Spinal cord (tissue), 10 donors: ENCODE data around the gene DVL2. TPM values are rescaled to one million over a fixed set of nuclear protein-coding genes. Genes with fewer than 3 reads are reported as not detected.

ENCODE experiments used
- DNase-seq, 6 donors: peaks; one replicate each; pipeline versions ENCODE4 v3.0.0 to v3.0.0-alpha.2; 2013 to 2015; ENCODE audit warnings: low spot score in 6 of 6, low read depth in 4 of 6
- H3K27ac ChIP-seq: one replicate; pipeline ENCODE4 v1.5.1; 2013; ENCODE audit warnings: low read depth, low read length, control low read depth
- H3K27me3 ChIP-seq: one replicate; pipeline ENCODE4 v1.6.1; 2013; ENCODE audit warnings: low read length; ENCODE audit not compliant: control insufficient read depth, insufficient read depth
- H3K36me3 ChIP-seq: one replicate; pipeline ENCODE4 v1.6.1; 2013; ENCODE audit warnings: low read length; ENCODE audit not compliant: control insufficient read depth, insufficient read depth
- H3K4me1 ChIP-seq: one replicate; pipeline ENCODE4 v1.6.1; 2013; ENCODE audit warnings: low read length; ENCODE audit not compliant: control insufficient read depth, insufficient read depth
- H3K4me3 ChIP-seq: one replicate; pipeline ENCODE4 v1.5.1; 2013; ENCODE audit warnings: low read depth, low read length, control low read depth
- H3K9me3 ChIP-seq: one replicate; pipeline ENCODE4 v1.6.1; 2013; ENCODE audit warnings: low read length; ENCODE audit not compliant: control insufficient read depth, insufficient read depth
- WGBS: methylation state at CpG from one replicate; pipeline ENCODE4 v1.1.5; 2013; ENCODE audit warnings: missing lambda C conversion rate; ENCODE audit not compliant: insufficient coverage; 5-methylcytosine and 5-hydroxymethylcytosine counted together
- polyA plus RNA-seq, 2 donors: library from polyadenylated mRNA; unstranded; fragments of 120-200 nt; gene quantifications; one replicate each; pipeline ENCODE4 v1.2.1, GENCODE V29; 2013; ENCODE audit not compliant: insufficient read length in 2 of 2
- total RNA-seq, 2 donors: library from RNA; depleted of rRNA in 1 of 2; stranded (reverse); fragments of 120-200 nt in 1 of 2; fragments of >200 nt in 1 of 2; gene quantifications; one replicate each; pipeline versions ENCODE4 v1.2.3 to v1.2.4, GENCODE V29; 2013 to 2014
- donor health status: healthy.

Gene DVL2
- total and polyA plus RNA-seq, 4 donors = 31.7 to 59.7 (median 47.2) TPM

DNA sequence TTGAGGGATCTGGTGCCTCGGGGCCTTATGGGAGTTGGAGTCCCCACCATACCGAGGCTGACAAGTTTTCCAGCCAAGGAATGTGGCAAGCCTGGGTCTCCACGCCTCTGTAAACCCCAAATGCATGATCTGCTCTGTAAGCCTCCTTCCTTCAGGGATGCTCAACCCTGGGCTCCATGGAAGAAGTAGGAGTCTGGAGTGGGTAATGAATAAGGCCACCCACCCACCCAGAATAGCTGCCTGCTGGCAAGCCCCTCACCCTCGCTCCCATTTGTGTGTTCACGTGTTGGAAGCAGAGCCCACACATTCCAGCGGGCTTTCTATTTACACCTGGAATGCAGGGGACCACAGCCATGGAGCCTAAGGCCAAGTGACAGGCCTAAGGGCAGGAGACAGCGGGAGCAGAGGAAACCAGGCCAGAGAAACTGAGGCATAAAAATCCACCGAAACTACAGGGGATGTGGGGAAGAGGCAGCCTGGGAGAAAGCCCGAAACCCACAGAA lies 19.1 kb downstream of the DVL2 start:
- Histone ChIP-seq H3K27ac (peak overlapping the region; percentile 99), H3K4me1 (peaks cover 85% of the 10 kb centered on the region)

DNA sequence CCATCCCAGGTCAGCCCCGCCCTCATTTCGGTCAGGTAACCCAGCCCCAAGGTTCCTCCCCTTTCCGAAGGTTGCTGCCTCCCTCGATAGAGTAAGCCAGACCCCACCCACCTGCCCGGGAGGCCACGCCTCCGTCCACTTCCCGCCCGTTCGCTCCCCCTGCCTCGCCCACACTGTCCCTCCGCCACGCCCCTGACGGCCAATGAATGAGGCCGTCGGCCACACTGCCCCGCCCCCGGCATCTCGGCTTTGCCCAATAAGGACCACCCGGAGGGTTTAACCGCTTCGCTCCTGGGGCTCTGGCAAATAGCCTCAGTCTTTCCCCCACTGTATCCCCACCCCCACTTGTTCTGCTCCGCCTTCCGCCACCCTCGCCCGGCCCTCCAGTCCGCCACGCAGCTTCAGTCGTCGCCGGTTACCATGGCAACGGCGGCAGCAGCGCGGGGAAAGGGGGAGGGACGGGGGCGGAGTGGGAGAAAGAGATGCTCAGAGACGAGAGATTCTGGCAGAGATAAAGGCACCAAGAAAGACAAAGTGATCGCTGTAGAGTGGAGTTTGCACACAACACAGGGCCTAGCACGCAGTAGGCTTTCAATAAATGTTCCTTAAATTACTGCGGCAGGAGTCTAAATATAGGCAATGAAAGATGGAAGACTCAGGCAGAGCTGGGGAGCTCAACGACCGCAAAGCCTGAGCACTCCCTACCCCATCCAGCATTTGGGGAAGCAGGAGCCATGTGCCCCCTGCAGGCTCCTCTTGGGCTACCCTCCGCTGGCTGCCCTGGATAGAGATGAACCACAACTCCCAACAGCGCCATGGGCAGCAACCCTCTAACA lies 19.8 kb downstream of the DVL2 start:
- no peaks in the 10 kb centered on the region for H3K9me3 ChIP-seq
- H3K4me1 ChIP-seq = peaks cover 81% of the 10 kb centered on the region

More for the DNA sequence above, 19.1 kb downstream of the DVL2 start:
- DNase-seq = peak in 2 of 6 donors; percentile 80 to 85
- H3K4me3 ChIP-seq = peak overlapping the region; percentile 72
- no peaks in the 10 kb centered on the region for H3K27me3 ChIP-seq
- no peaks in the 10 kb centered on the region for H3K36me3 ChIP-seq
- 0% methylated on average over 6 of the region's 9 CpGs for WGBS
- H3K9me3 ChIP-seq = no peaks in the 10 kb centered on the region

DNA sequence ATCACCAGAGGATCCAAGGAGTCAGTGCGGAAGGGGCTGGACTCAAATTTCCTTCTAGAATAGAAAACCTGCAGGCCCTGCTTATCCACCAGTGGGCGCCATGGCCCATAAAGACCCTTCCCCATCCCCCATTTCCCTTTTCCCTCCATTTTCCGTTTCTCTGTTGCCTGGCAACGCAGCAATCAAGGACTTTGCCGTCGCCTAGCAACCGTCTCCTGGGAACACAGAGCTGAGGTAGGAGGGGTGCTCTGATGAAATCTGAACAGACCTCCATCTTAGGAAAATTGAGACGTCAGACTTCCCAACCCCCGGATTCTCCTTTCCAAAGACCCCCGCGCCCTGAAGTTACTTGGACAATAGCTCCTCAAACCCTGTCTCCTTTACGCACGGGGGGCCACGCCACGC lies 20.4 kb downstream of the DVL2 start:
- Histone ChIP-seq H3K36me3 (peaks cover 4% of the 10 kb centered on the region), H3K27me3 (no peaks in the 10 kb centered on the region), H3K4me1 (peaks cover 80% of the 10 kb centered on the region), H3K27ac (peak overlapping the region; percentile 99), H3K9me3 (no peaks in the 10 kb centered on the region), H3K4me3 (peak overlapping the region; percentile 72)
- whole genome bisulfite sequencing = 0% methylated on average over 9 of the region's 15 CpGs
- DNase-seq = peak in 5 of 6 donors; percentile 93 to 100 (median 98)

More for the DNA sequence above, 19.8 kb downstream of the DVL2 start:
- Histone ChIP-seq H3K27ac (peak overlapping the region; percentile 99), H3K36me3 (no peaks in the 10 kb centered on the region), H3K27me3 (no peaks in the 10 kb centered on the region), H3K4me3 (peak overlapping the region; percentile 72)
- DNase-seq = peak; percentile 91 to 100 (median 98)
- WGBS = 0% methylated on average over 36 of the region's 45 CpGs

DNA sequence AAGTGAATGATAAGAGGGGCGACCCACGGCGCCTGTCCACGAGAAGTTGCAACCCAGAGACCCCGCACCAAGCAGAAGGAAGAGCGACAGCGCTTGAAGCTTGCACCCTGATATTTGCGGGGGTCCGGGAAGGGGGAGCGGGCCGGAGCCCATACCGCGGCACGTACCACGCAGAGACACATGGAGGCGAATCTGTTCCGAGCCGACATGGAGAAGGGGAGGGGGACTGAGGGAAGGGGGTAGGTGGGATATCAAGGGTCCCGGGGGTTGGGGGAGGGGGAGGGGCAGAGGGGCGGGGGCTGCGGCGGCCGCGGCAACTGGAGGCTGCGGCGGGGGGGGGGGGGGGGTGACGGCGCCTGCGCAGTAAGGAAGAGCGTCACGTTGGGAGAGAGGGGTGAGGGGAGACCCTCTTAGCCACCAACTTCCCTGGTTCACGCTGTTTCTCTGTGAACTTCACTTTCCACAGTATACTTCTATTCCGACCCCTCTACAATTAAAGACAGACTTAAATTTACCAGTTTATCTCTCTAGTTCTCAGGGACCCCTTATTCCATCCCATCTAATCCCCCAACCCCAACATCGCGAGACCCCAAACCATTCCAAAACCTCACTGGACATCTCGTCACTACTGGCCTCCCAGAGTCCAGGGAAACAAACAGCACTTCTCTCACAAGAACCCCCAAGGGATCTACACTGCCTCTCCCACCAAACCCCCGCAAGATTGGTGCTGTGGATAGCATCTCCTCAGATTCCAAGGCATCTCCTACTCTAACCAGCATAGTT lies 22.6 kb downstream of the DVL2 start:
- WGBS = 15% methylated on average over 15 of the region's 37 CpGs
- H3K27ac ChIP-seq = no peak overlapping the region
- no peaks in the 10 kb centered on the region for H3K9me3 ChIP-seq
- peak overlapping the region; percentile 14 for H3K4me3 ChIP-seq
- no peaks in the 10 kb centered on the region for H3K27me3 ChIP-seq
- H3K4me1 ChIP-seq = peaks cover 82% of the 10 kb centered on the region
- peaks cover 20% of the 10 kb centered on the region for H3K36me3 ChIP-seq
- peak in 1 of 6 donors; percentile 71 for DNase-seq

DNA sequence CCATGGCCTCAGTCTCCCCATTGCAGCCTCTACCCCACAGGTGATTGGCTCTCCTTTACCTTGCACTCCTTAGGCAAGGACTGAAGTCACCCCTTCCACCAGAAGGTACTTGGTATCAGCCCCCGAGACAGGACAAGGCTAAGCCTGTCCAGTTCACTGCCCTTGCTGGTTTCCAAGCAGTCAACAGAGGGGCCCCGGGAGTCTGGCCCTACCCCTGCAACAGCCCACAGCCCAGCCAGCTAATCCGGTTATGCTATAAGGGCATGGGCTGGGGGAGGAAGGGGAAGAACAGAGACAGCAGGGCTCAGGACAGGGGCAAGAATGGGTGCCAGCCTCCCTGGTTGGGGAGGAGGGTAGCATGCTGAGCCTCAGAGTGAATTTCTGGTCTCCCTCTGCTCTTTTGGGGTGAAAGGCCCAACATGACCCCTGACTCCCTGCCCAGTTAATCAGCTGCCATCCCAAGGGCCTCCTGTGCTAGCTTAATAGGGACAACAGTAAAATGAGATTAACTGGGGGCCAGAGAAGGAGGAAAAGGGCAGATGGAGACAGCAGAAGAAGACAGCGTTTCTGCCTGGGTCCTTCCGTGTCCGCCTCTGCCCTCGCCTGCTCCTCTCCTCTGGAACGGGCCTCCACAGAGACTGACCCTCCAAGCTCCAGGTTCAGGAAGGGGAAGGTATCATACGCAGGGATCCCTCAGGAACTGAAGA lies 25.4 kb downstream of the DVL2 start:
- Histone ChIP-seq H3K36me3 (peaks cover 26% of the 10 kb centered on the region), H3K27me3 (no peaks in the 10 kb centered on the region), H3K27ac (no peak overlapping the region), H3K4me1 (peaks cover 82% of the 10 kb centered on the region), H3K4me3 (no peak overlapping the region), H3K9me3 (no peaks in the 10 kb centered on the region)
- no peak for DNase-seq
- WGBS = 80% methylated on average over 7 of the region's 9 CpGs

DNA sequence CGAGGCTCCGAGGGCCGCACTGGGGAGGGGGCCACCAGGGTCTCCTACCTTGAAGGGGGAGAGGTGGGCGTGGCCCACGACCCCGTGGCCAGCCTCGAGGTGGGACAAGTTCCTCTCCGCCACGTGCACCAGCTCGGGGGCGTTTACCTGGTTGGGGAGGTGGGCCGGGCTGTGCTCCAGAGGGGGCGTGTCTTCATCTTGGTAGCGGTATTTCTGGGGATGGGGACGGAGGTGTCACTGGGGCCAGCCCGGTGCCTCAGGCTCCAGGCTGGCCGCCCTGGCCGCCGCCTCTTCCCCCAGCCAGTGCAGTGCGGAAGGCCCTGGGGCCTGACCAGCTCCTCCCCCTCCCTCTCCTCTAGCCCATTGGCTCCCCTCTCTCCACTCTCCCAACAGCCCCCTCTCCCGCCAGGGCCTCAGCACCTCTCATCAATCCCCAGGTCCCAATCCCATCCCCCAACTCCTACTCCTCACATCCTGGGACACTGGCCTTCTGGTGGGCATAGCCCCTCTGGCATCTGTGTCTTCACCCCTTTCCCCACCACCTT lies 26.2 kb downstream of the DVL2 start:
- DNase-seq = no peak
- no peak overlapping the region for H3K4me3 ChIP-seq
- H3K4me1 ChIP-seq = peaks cover 78% of the 10 kb centered on the region
- no peaks in the 10 kb centered on the region for H3K27me3 ChIP-seq
- H3K36me3 ChIP-seq = peaks cover 34% of the 10 kb centered on the region
- no peaks in the 10 kb centered on the region for H3K9me3 ChIP-seq
- H3K27ac ChIP-seq = no peak overlapping the region
- 30% methylated on average over 17 of the region's 21 CpGs for WGBS

DNA sequence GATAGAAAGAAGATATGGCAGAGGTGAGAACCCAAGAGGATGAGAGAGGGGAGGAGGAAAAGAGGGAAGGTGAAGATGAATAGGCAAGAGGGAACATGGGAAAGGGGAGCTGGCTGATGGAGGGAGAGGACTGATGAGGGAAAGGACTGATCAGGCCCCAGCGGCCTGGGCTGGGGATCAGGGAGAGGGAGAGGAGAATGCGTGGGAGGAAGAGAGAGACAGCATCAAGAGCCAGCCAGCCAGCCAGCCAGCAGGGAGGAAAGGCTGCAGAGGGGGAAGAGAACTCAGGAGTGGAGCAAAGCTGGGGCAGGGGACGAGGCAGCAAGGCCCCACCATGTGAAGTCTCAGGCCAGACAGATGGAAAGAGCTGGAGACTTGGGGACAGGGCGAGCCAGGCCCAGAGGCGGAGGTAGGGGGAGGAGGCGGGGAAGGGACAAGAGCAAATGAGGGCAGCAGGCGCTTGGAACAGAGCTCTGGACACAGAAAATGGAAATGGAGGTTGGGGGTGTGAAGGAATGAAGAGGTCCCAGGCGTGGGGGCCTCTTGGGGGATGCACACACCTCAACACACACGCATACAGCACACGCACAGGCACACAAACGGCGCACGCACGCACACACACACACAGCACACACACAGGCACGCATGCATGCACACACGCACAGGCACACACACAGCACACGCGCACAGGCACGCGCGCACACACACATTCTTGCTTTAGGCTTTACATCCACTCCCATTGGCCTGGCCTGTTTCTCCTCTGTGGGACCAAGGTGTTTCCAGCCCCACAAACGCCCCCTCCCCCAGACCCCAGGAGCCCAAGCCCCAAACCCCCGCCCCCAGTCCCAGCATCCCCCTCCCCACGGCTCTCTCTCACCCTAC lies 27.0 kb downstream of the DVL2 start:
- no peak overlapping the region for H3K4me3 ChIP-seq
- peaks cover 41% of the 10 kb centered on the region for H3K36me3 ChIP-seq
- no peaks in the 10 kb centered on the region for H3K9me3 ChIP-seq
- no peaks in the 10 kb centered on the region for H3K27me3 ChIP-seq
- H3K4me1 ChIP-seq = peaks cover 71% of the 10 kb centered on the region
- H3K27ac ChIP-seq = peak overlapping the region; percentile 47
- DNase-seq = no peak
- WGBS = 66% methylated on average over 21 of the region's 24 CpGs

DNA sequence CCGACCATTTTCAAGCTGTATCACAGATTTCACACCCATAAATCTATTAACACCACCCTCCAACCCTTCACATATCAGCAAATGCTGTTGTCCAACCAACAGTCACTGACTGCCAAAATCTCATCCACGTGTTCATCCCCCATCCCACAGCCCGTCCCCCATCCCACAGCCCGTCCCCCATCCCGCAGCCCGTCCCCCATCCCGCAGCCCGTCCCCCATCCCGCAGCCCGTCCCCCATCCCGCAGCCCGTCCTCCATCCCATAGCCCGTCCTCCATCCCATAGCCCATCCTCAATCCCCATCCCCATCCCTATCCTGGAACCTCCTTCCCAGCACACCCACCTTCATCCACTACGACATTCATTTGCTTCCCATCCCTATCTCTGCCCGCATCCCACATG lies 28.8 kb downstream of the DVL2 start:
- H3K36me3 ChIP-seq = peaks cover 54% of the 10 kb centered on the region
- no peak for DNase-seq
- WGBS = 10% methylated on average over 11 of the region's 15 CpGs
- peak overlapping the region; percentile 71 for H3K4me3 ChIP-seq
- H3K4me1 ChIP-seq = peaks cover 58% of the 10 kb centered on the region
- no peaks in the 10 kb centered on the region for H3K27me3 ChIP-seq
- H3K9me3 ChIP-seq = no peaks in the 10 kb centered on the region
- peak overlapping the region; percentile 92 for H3K27ac ChIP-seq
